GM12878 (cell line): Measurements from ENCODE around the gene CCSER2.

ENCODE experiments used
- ATF2 ChIP-seq: IDR thresholded peaks from 2 replicates; pipeline ENCODE4 v1.6.1; 2012; ENCODE audit warnings: low read length, inconsistent platforms
- CTCF ChIP-seq, 3 experiments: IDR thresholded peaks in 2 of 3; conservative IDR thresholded peaks in 1 of 3; 2 replicates each; pipeline ENCODE4 v1.5.1; 2011; ENCODE audit warnings: low read depth in 3 of 3, low read length in 3 of 3, mild to moderate bottlenecking in 3 of 3, control low read depth in 2 of 3, moderate library complexity in 2 of 3, inconsistent platforms in 1 of 3, mixed read lengths in 1 of 3; ENCODE audit not compliant: control insufficient read depth in 2 of 3, insufficient read depth in 1 of 3; ENCODE audit errors: extremely low read depth in 1 of 3
- EP300 ChIP-seq, 2 experiments: fragments of 150-350 bp in 1 of 2; IDR thresholded peaks; 2 replicates each; pipeline ENCODE4 v1.6.1; 2011 to 2012; ENCODE audit warnings: low read depth in 2 of 2, low read length in 2 of 2, borderline replicate concordance in 1 of 2, improper control_type of control experiment in 1 of 2, inconsistent platforms in 1 of 2; ENCODE audit not compliant: control insufficient read depth in 1 of 2
- ETV6 ChIP-seq, 2 experiments: fragments of 450-650 bp in 1 of 2; IDR thresholded peaks in 1 of 2; conservative IDR thresholded peaks in 1 of 2; 2 replicates each; pipeline ENCODE4 v1.6.1; 2014; ENCODE audit warnings: antibody characterized with exemption in 1 of 2, borderline replicate concordance in 1 of 2, low read depth in 1 of 2, mild to moderate bottlenecking in 1 of 2, moderate library complexity in 1 of 2
- EZH2 ChIP-seq: IDR thresholded peaks from 2 replicates; pipeline ENCODE4 v1.6.1; 2012; ENCODE audit warnings: low read depth, mild to moderate bottlenecking, control low read depth, inconsistent platforms, low read length, borderline replicate concordance; ENCODE audit not compliant: control insufficient read depth
- NFXL1 ChIP-seq: fragments of 450-650 bp; IDR thresholded peaks from 2 replicates; pipeline ENCODE4 v1.6.1; 2017; ENCODE audit warnings: antibody characterized with exemption, mild to moderate bottlenecking, borderline replicate concordance
- POLR2A ChIP-seq: IDR thresholded peaks from 2 replicates; pipeline ENCODE4 v1.6.1; 2011; ENCODE audit warnings: low read depth, mild to moderate bottlenecking, low read length
- POLR2AphosphoS5 ChIP-seq: IDR thresholded peaks from 2 replicates; pipeline ENCODE4 v1.6.1; 2011; ENCODE audit warnings: mild to moderate bottlenecking, low read length, inconsistent platforms
- RUNX3 ChIP-seq: IDR thresholded peaks from 2 replicates; pipeline ENCODE4 v1.6.1; 2012; ENCODE audit warnings: low read length, inconsistent platforms
- SIN3A ChIP-seq: IDR thresholded peaks from 2 replicates; pipeline ENCODE4 v1.6.1; 2012; ENCODE audit warnings: low read depth, low read length, improper control_type of control experiment
- SMARCA5 ChIP-seq: fragments of 450-650 bp; IDR thresholded peaks from 2 replicates; pipeline ENCODE4 v1.6.1; 2017; ENCODE audit warnings: mild to moderate bottlenecking
- SMC3 ChIP-seq: IDR thresholded peaks from 2 replicates; pipeline ENCODE4 v1.6.1; 2011; ENCODE audit warnings: low read length, improper control_type of control experiment, borderline replicate concordance
- TF ChIP-seq, protein P1 (sequence below): fragments of 450-650 bp; formaldehyde crosslinking; IDR thresholded peaks from 2 replicates; pipeline ENCODE4 v1.4.0; 2020; ENCODE audit warnings: mild to moderate bottlenecking, moderate library complexity
- TF ChIP-seq, protein P2 (sequence below): fragments of 450-650 bp; IDR thresholded peaks from 2 replicates; pipeline ENCODE4 v1.6.1; 2017; ENCODE audit warnings: mild to moderate bottlenecking

DNA sequence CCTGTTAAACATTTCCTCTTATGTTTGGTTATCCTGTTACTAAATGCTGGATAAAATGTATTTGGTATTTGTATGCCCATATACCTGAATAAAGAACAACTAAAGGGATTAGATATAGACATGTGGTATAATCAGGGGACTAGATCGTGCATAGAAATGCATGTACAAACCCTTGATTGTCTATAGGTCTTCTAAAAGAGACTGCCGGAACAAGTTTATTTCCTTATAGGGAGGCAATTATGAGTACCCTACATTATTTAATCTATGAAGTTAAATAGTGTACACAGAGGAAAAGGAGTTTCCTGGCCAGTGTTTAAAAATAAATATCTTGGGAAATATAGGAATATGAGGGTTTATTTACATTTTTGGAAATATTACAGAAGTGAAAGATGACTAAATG is 44.6 kb downstream of the CCSER2 start:
- TF ChIP-seq EZH2 (no peak), CTCF (IDR thresholded peaks at IDR 0.05 in 2 of 3, conservative IDR thresholded peaks at IDR 0.05 in 1 of 3; ENCODE audit: control insufficient read depth in 2 of 3, extremely low read depth in 1 of 3, insufficient read depth in 1 of 3, low read depth in 3 of 3, low read length in 3 of 3) (no peak), POLR2A (no peak), EP300 (IDR thresholded peaks at IDR 0.05; ENCODE audit: borderline replicate concordance in 1 of 2, control insufficient read depth in 1 of 2, low read depth in 2 of 2, low read length in 2 of 2) (no peak), ETV6 (conservative IDR thresholded peaks at IDR 0.05 in 1 of 2, IDR thresholded peaks at IDR 0.05 in 1 of 2; ENCODE audit: borderline replicate concordance in 1 of 2, low read depth in 1 of 2) (no peak), ATF2 (no peak), RUNX3 (no peak), SMC3 (no peak), POLR2AphosphoS5 (no peak), SMARCA5 (no peak), SIN3A (no peak), NFXL1 (no peak)
- TF ChIP-seq, protein P1, sequence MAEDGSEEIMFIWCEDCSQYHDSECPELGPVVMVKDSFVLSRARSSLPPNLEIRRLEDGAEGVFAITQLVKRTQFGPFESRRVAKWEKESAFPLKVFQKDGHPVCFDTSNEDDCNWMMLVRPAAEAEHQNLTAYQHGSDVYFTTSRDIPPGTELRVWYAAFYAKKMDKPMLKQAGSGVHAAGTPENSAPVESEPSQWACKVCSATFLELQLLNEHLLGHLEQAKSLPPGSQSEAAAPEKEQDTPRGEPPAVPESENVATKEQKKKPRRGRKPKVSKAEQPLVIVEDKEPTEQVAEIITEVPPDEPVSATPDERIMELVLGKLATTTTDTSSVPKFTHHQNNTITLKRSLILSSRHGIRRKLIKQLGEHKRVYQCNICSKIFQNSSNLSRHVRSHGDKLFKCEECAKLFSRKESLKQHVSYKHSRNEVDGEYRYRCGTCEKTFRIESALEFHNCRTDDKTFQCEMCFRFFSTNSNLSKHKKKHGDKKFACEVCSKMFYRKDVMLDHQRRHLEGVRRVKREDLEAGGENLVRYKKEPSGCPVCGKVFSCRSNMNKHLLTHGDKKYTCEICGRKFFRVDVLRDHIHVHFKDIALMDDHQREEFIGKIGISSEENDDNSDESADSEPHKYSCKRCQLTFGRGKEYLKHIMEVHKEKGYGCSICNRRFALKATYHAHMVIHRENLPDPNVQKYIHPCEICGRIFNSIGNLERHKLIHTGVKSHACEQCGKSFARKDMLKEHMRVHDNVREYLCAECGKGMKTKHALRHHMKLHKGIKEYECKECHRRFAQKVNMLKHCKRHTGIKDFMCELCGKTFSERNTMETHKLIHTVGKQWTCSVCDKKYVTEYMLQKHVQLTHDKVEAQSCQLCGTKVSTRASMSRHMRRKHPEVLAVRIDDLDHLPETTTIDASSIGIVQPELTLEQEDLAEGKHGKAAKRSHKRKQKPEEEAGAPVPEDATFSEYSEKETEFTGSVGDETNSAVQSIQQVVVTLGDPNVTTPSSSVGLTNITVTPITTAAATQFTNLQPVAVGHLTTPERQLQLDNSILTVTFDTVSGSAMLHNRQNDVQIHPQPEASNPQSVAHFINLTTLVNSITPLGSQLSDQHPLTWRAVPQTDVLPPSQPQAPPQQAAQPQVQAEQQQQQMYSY = no peak
- TF ChIP-seq, protein P2, sequence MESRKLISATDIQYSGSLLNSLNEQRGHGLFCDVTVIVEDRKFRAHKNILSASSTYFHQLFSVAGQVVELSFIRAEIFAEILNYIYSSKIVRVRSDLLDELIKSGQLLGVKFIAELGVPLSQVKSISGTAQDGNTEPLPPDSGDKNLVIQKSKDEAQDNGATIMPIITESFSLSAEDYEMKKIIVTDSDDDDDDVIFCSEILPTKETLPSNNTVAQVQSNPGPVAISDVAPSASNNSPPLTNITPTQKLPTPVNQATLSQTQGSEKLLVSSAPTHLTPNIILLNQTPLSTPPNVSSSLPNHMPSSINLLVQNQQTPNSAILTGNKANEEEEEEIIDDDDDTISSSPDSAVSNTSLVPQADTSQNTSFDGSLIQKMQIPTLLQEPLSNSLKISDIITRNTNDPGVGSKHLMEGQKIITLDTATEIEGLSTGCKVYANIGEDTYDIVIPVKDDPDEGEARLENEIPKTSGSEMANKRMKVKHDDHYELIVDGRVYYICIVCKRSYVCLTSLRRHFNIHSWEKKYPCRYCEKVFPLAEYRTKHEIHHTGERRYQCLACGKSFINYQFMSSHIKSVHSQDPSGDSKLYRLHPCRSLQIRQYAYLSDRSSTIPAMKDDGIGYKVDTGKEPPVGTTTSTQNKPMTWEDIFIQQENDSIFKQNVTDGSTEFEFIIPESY = no peak
